NOMO-1 treated with DMSO at 0.1 percent for 48 hours (cell line): Measurements from ENCODE around the gene CEBPB.
A peak's percentile ranks its signal among the peaks of the same experiment; 100 is the strongest.
"Not testable (repeated sequence)": the region's sequence is repeated elsewhere in the genome, so short reads cannot be mapped to it uniquely, and the experiment has no call there.

Source experiments
- DNase-seq: peaks from one replicate; lab custom pipeline; 2025; ENCODE audit not compliant: unreplicated experiment; lab: John Stamatoyannopoulos, UW

The CEBPB gene

GRCh38 chr20:50190251-50191064 is at the start of gene CEBPB:
TSS of gene CEBPB (plus strand) at chr20:50190830. CDS start at chr20:50191034, 204 bp downstream.
- DNase-seq = peak; percentile 83

- DNase-seq = no peak
These were observed 49.5 kb upstream of the CEBPB start for GRCh38 chr20:50141018-50141675.

- DNase-seq = no peak
These were observed 48.6 kb upstream of the CEBPB start for GRCh38 chr20:50141811-50142561.

- DNase-seq = no peak
These were observed 47.8 kb upstream of the CEBPB start for GRCh38 chr20:50142812-50143211.

- DNase-seq = peak; percentile 52
These were observed 46.3 kb upstream of the CEBPB start for GRCh38 chr20:50144362-50144761.

- DNase-seq = no peak
These were observed 45.1 kb upstream of the CEBPB start for GRCh38 chr20:50145566-50145965.

- no peak for DNase-seq
These were observed 44.4 kb upstream of the CEBPB start for GRCh38 chr20:50146214-50146613.

- DNase-seq = peak; percentile 73
These were observed 43.6 kb upstream of the CEBPB start for GRCh38 chr20:50146732-50147662.

- no peak for DNase-seq
These were observed 41.0 kb upstream of the CEBPB start for GRCh38 chr20:50149481-50150254.

GRCh38 chr20:50151034-50151743 is 39.4 kb upstream of the CEBPB start:
- no peak for DNase-seq

- DNase-seq = no peak
These were observed 38.1 kb upstream of the CEBPB start for GRCh38 chr20:50152394-50153152.

GRCh38 chr20:50153153-50153499 is 37.5 kb upstream of the CEBPB start:
- DNase-seq = no peak

- peak; percentile 87 for DNase-seq
These were observed 36.9 kb upstream of the CEBPB start, which contains the start of gene PEDS1 for GRCh38 chr20:50153500-50154377. TSS of gene PEDS1 (minus strand) at chr20:50153723. CDS start at chr20:50153637, 86 bp downstream.

- not testable (repeated sequence) for DNase-seq
These were observed 29.1 kb upstream of the CEBPB start for GRCh38 chr20:50161494-50161893.

GRCh38 chr20:50163570-50164317 is 26.9 kb upstream of the CEBPB start:
- DNase-seq = no peak

- DNase-seq = peak; percentile 95
These were observed 24.7 kb upstream of the CEBPB start for GRCh38 chr20:50165684-50166554.
